GM18511 (cell line): ENCODE measurements around the gene RNF157.
A peak's percentile ranks its signal among the peaks of the same experiment; 100 is the strongest.

Source experiments
- ATAC-seq: cut with Tn5 transposase; IDR thresholded peaks from one replicate; pipeline ENCODE4 v1.9.1; 2021; ENCODE audit warnings: mild to moderate bottlenecking, moderate library complexity; ENCODE audit not compliant: unreplicated experiment

The RNF157 gene

GRCh38 chr17:76103274-76104139 lies 136.8 kb downstream of the RNF157 start, which contains the start of gene EXOC7:
TSS of gene EXOC7 (minus strand) at chr17:76103787. CDS start at chr17:76103692, 95 bp downstream.
- peak; percentile 80 for ATAC-seq

GRCh38 chr17:76102944-76103273 lies 137.4 kb downstream of the RNF157 start:
- ATAC-seq, result no peak

- ATAC-seq, result no peak
These were observed 142.5 kb downstream of the RNF157 start for GRCh38 chr17:76097716-76098295.

GRCh38 chr17:76095943-76096342 lies 144.3 kb downstream of the RNF157 start:
- ATAC-seq, result no peak

GRCh38 chr17:76094046-76094445 lies 146.2 kb downstream of the RNF157 start:
- no peak for ATAC-seq

- no peak for ATAC-seq
These were observed 147.5 kb downstream of the RNF157 start for GRCh38 chr17:76092526-76093413.
